Endothelial cell of umbilical vein (primary cell): Measurements from ENCODE around the gene BAG5. TPM values are rescaled to one million over a fixed set of nuclear protein-coding genes. Genes with fewer than 3 reads are reported as not detected.

Experiments
- BruUV-seq: library from RNA; stranded (reverse); fragments of 400-500 nt; replicated peaks from 2 replicates; lab custom pipeline; 2021; lab: Mats Ljungman, UMichigan
- CTCF ChIA-PET: fragments of 300-600, 350-600 bp; sonication (Branson Sonifier 250); formaldehyde crosslinking; loops from one replicate; lab custom pipeline; 2021; ENCODE audit warnings: antibody characterized with exemption, inconsistent platforms; lab: Charles Lee
- POLR2A ChIA-PET: fragments of 300-600, 350-600 bp; sonication (Branson Sonifier 250); formaldehyde crosslinking; loops from one replicate; lab custom pipeline; 2021; ENCODE audit warnings: antibody characterized with exemption, inconsistent platforms; lab: Charles Lee
- DNase-seq: peaks from one replicate; pipeline ENCODE4 v3.0.0-alpha.2; 2011; ENCODE audit warnings: low read depth, low spot score
- FAIRE-seq: peaks from 2 replicates; lab custom pipeline; 2011; peaks lifted over from hg19 to GRCh38; lab: Jason Lieb, UNC
- H2AFZ ChIP-seq: 2 replicates; pipeline ENCODE4 v1.6.0; 2012; ENCODE audit warnings: low read depth, low read length, control low read depth, inconsistent platforms
- H3K27ac ChIP-seq: 2 replicates; pipeline ENCODE4 v1.5.1; 2011; ENCODE audit warnings: low read depth, mild to moderate bottlenecking, control low read depth, low read length, moderate library complexity; ENCODE audit not compliant: insufficient read depth
- H3K27me3 ChIP-seq, 2 experiments: 2 replicates each; pipeline versions ENCODE4 v1.6.0 to v1.6.1; 2011; ENCODE audit warnings: low read length in 2 of 2, mixed read lengths in 1 of 2; ENCODE audit not compliant: control insufficient read depth in 2 of 2, insufficient read depth in 2 of 2
- H3K36me3 ChIP-seq, 2 experiments: 2 replicates in 1 of 2; 3 replicates in 1 of 2; pipeline ENCODE4 v1.5.1; 2011; ENCODE audit warnings: low read length in 2 of 2, mild to moderate bottlenecking in 1 of 2, moderate library complexity in 1 of 2; ENCODE audit not compliant: control insufficient read depth in 2 of 2, insufficient read depth in 2 of 2; ENCODE audit errors: extremely low read depth in 1 of 2
- H3K4me1 ChIP-seq: 3 replicates; pipeline ENCODE4 v1.5.1; 2011; ENCODE audit warnings: mild to moderate bottlenecking, low read length; ENCODE audit not compliant: control insufficient read depth, insufficient read depth; ENCODE audit errors: extremely low read depth
- H3K4me2 ChIP-seq: 2 replicates; pipeline ENCODE4 v1.6.1; 2011; ENCODE audit warnings: low read length, control low read depth, mixed read lengths; ENCODE audit not compliant: insufficient read depth
- H3K4me3 ChIP-seq, 3 experiments: fragments of 200-600 bp in 1 of 3; sonication (generic), shearing (Covaris generic) in 1 of 3; replicated peaks in 1 of 3; 2 replicates each; pipeline ENCODE4 v1.5.1; 2011 to 2016; ENCODE audit warnings: control low read depth in 3 of 3, low read length in 3 of 3, mild to moderate bottlenecking in 2 of 3, inconsistent platforms in 1 of 3, low read depth in 1 of 3, moderate library complexity in 1 of 3; ENCODE audit not compliant: insufficient read depth in 1 of 3
- H3K79me2 ChIP-seq: 2 replicates; pipeline ENCODE4 v1.6.0; 2012; ENCODE audit warnings: low read length, inconsistent platforms; ENCODE audit not compliant: control insufficient read depth, insufficient read depth
- H3K9ac ChIP-seq: replicated peaks from 2 replicates; pipeline ENCODE3; 2011; ENCODE audit warnings: low read length, control low read depth; ENCODE audit not compliant: insufficient read depth; ENCODE audit errors: extremely low read depth
- H3K9me1 ChIP-seq: replicated peaks from 3 replicates; pipeline ENCODE4 v1.6.0; 2011; ENCODE audit warnings: mild to moderate bottlenecking, low read length; ENCODE audit not compliant: control insufficient read depth, insufficient read depth; ENCODE audit errors: extremely low read depth
- H3K9me3 ChIP-seq: replicated peaks from 2 replicates; pipeline ENCODE4 v1.5.1; 2012; ENCODE audit warnings: low read length, inconsistent platforms; ENCODE audit not compliant: control insufficient read depth, insufficient read depth
- H4K20me1 ChIP-seq: replicated peaks from 2 replicates; pipeline ENCODE3; 2011; ENCODE audit warnings: mild to moderate bottlenecking, low read length; ENCODE audit not compliant: control insufficient read depth, insufficient read depth; ENCODE audit errors: extremely low read depth
- dilution Hi-C: fragments of 300-500 bp; cut with MboI; formaldehyde crosslinking; loops from one replicate; pipeline ENCODE4 v1.15.0; 2019; ENCODE audit warnings: low sequenced_read_pairs; ENCODE audit not compliant: extremely low pct_ligation_motif_present
- intact Hi-C: fragments of 100-400 bp; cut with micrococcal nuclease; formaldehyde crosslinking; loops from one replicate; pipeline ENCODE4 v1.10.0; 2022
- polyA plus RNA-seq, 4 experiments: library from polyadenylated mRNA; depleted of rRNA in 3 of 4; stranded (reverse) in 3 of 4; unstranded in 1 of 4; fragments of >200 nt; gene quantifications; 2 replicates each; pipeline versions ENCODE4 v1.2.1 to v1.2.3, GENCODE V29; 2011 to 2012; ENCODE audit warnings: missing spikeins in 1 of 4
- total RNA-seq: library from RNA; stranded (reverse); gene quantifications from 2 replicates; pipeline ENCODE4 v1.2.3, GENCODE V29; 2021
- TF ChIP-seq, protein P1 (sequence below), 2 donors: IDR thresholded peaks; 1 replicate in 1 of 2; 2 replicates in 1 of 2; pipeline ENCODE4 v1.5.1; 2011; ENCODE audit warnings: low read length in 2 of 2, mild to moderate bottlenecking in 2 of 2, moderate library complexity in 2 of 2, control low read depth in 1 of 2, inconsistent platforms in 1 of 2, low read depth in 1 of 2; ENCODE audit not compliant: insufficient read depth in 1 of 2; ENCODE audit errors: extremely low read depth in 1 of 2

The BAG5 gene
- total and polyA plus RNA-seq, 2 donors (not counting 3 experiments of a cell fraction or from before 2014, with no cell fraction given) = 6.3 to 32.5 TPM

DNA sequence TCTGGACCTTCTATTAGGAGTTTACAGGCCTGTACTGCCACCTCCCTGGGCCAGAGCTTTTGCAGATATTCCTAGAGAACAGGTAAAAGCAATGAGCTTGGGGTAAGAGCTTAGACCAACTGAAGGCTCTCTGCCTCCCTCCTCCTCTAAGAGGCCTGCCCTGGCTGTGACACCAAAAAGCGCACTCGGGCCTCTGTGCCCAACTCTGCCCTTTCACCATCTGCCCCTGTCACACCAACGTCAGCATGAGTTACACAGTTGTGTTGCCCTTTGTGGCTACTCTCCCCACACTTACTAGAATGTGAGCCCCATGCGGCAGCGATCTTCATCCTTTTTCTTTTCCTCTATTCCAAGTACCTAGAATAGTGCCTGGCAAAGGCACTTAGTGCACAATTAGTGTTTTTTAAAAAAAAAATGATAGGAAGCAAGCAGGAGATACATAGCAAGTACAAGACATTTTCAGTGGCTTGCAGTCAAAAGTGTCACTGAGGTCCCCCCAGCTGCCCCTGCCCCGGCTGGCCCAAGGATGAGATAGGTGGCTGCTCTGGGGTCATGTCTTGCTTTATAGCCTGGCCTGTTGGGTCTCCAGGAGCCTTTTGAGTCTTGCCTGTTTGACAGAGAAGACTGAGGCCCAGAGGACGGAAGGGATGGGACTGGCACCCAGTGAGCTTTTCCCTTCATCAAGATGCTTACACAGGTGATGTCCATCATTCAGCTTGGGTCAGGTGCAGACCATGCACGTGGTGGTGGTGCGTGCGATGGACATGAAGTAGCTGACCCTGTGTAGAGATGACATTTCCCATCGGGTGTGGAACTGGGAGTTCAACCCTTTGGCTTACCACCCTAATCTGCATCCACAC is 52.4 kb downstream of the BAG5 start:
- Histone ChIP-seq H3K4me1 (no peaks in the 10 kb centered on the region), H3K4me2 (no peak overlapping the region), H3K4me3 (no peak overlapping the region), H4K20me1 (no peaks in the 10 kb centered on the region), H3K9ac (no peak overlapping the region), H2AFZ (no peak overlapping the region), H3K9me3 (no peaks in the 10 kb centered on the region), H3K9me1 (no peaks in the 10 kb centered on the region), H3K27ac (no peak overlapping the region), H3K36me3 (peaks cover 6 to 21% of the 10 kb centered on the region in 2 experiments), H3K79me2 (no peaks in the 10 kb centered on the region), H3K27me3 (no peaks in the 10 kb centered on the region)
- BruUV-seq = no TSS peak
- FAIRE-seq (no peak), DNase-seq (no peak)
- dilution Hi-C loops = no loop called here
- intact Hi-C loops = no loop called here
- POLR2A ChIA-PET = no interaction called here
- CTCF ChIA-PET = interaction anchor here (0.6 to 1.4 kb wide), 5 partner anchors 9 to 989 kb away, joined by 3 to 10 read pairs (median 5); no protein-coding TSS in a partner anchor
- TF ChIP-seq, protein P1, sequence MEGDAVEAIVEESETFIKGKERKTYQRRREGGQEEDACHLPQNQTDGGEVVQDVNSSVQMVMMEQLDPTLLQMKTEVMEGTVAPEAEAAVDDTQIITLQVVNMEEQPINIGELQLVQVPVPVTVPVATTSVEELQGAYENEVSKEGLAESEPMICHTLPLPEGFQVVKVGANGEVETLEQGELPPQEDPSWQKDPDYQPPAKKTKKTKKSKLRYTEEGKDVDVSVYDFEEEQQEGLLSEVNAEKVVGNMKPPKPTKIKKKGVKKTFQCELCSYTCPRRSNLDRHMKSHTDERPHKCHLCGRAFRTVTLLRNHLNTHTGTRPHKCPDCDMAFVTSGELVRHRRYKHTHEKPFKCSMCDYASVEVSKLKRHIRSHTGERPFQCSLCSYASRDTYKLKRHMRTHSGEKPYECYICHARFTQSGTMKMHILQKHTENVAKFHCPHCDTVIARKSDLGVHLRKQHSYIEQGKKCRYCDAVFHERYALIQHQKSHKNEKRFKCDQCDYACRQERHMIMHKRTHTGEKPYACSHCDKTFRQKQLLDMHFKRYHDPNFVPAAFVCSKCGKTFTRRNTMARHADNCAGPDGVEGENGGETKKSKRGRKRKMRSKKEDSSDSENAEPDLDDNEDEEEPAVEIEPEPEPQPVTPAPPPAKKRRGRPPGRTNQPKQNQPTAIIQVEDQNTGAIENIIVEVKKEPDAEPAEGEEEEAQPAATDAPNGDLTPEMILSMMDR (IDR thresholded peaks at IDR 0.05; ENCODE audit: extremely low read depth in 1 of 2, insufficient read depth in 1 of 2, low read depth in 1 of 2, low read length in 2 of 2) = no peak
